HG03139 (cell line): Measurements from ENCODE around the gene FOXJ1.

Experiments
- ATAC-seq: cut with Tn5 transposase; IDR thresholded peaks from one replicate; pipeline ENCODE4 v1.9.1; 2021; ENCODE audit not compliant: unreplicated experiment

Gene FOXJ1

GRCh38 chr17:76142585-76143041, 1.6 kb upstream of the FOXJ1 start:
- ATAC-seq = no peak

GRCh38 chr17:76142039-76142584, 1.1 kb upstream of the FOXJ1 start:
- no peak for ATAC-seq

- ATAC-seq = no peak
These were observed 309 bp downstream of the FOXJ1 start for GRCh38 chr17:76140661-76141211.

GRCh38 chr17:76139801-76140660, 1.0 kb downstream of the FOXJ1 start:
- no peak for ATAC-seq

- ATAC-seq = no peak
These were observed 1.9 kb downstream of the FOXJ1 start for GRCh38 chr17:76138896-76139752.

DNA sequence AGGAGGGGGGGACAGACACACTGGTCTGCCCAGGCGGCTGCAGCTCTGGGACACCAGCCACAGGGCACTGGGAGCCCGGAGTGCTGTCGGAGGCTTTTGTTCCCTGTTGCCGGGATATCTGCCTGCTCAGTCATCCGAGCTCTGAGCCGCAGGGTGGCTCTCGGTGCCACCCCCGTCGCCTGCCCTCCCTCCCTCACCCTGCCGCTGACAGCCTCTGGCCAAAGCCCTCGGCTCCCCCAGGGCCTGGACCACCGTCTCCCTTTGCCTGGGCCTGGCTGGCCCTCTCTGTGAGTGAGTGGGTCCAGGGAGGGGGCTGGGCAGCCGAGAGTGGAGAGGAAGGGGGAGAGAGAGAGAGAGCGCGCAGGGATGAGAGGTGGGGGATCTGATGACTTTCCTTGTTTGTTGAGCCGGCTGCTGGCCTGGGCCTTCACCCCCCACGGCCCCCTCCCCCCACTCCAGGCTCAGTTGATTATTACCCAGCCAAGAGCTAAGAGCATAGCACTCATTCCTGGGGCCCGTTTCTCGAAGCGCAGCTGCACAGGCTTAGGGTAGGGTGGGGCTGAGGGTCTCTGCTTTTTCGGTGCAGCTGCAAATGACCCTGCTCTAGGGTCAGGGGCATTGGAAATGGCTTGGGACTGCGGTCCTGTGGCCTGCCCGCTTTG, 2.7 kb downstream of the FOXJ1 start:
- no peak for ATAC-seq

GRCh38 chr17:76137351-76138233, 3.5 kb downstream of the FOXJ1 start:
- ATAC-seq = no peak

DNA sequence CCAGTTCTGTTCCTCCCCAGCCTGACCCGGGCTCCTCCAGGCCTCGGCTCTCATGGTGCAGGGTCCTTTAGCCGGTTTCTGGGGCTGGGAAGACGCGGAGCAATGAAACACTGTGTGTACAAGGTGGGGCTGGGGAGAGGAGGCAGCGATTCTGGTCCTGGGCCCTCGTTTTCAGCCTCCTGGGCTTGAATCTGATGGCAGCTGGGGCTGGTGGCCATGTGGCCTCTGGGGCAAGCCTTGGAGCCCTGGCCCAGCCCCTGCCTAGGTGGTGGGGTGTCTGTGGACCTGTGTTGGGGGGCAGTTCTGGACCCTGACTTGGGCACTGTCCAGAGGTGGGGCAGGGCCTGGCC, 4.1 kb downstream of the FOXJ1 start:
- no peak for ATAC-seq

DNA sequence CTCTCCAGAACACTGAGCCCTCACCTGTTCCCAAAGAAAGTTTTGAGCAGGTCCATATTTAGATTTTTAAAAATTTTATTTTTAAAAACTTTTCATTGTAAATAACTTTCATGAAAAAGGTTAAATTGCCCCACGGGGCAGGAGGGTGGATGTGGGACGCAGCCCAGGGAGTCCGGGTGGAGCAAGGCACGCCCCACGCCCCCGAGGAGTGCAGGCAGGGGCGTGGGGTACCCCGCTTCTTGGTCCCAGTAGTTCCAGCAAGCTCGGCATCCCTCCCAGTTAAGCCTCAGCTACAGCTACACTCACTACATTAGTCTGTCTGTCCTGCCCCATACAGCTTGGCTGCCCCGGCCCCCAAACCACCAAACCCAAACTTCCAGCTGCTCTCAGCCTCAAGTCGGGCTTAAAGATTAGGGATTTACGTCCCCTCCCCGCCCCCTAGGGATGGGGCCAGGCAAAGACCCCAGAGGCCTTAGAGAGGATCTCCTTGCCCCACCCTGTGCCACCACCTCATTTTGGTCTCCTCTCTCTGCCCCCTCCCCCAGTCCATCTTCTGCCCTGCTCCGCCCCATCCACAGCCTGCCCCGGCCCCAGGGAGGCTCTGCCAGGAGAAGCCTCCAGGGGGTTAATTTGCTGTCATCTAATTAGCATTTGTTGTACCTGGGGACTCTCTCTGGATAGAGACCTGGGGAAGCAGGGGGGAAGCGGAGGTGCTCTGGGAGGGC, 4.6 kb downstream of the FOXJ1 start:
- no peak for ATAC-seq

- ATAC-seq = no peak
These were observed 5.2 kb downstream of the FOXJ1 start for GRCh38 chr17:76135810-76136188.

DNA sequence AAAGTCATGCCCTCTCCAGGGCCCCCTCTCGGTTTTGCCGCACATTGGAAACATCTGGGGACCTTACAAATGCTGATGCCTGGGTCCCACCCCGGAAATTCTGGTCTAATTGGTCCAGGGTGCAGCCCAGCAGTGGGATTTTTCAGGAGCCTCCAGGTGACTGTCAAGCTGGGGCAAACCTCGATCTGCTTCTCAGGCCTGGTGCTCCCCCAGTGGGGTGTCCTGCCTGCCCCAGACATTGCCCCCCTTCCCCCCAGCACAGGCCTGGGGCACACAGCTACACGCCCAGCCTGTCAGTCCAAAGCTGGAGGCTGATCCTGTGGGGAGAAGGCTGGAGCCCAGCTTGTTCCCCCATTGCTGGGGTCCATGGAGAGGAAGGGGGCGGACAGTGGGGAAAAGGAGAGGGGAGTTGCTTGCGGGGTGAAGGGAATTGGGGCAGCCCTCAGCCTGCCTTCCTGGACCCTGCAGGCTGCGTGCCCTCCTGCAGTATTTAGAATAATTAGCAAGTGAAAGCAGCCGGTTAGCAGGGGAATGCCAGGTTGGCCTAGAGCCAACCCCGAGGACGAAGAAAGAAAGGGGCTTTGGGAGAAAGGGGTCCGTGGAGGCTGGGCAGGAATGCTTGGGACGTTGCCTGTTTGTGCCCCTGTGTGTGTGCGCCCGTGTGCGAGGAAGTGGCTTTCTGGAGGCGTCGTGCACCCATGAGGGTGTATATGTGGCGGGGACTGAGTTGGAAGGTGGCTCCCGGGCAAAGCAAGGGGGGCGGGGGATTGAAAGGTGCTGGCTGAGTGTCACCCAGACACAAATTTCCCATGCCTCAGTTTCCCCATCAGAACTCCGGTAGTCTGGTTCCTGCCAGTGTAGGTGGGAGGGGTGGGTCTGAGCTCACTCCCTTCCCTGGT, 5.9 kb downstream of the FOXJ1 start:
- ATAC-seq = no peak

- ATAC-seq = no peak
These were observed 8.3 kb downstream of the FOXJ1 start for GRCh38 chr17:76132574-76133338.

GRCh38 chr17:76131692-76132573, 9.1 kb downstream of the FOXJ1 start:
- ATAC-seq = no peak

DNA sequence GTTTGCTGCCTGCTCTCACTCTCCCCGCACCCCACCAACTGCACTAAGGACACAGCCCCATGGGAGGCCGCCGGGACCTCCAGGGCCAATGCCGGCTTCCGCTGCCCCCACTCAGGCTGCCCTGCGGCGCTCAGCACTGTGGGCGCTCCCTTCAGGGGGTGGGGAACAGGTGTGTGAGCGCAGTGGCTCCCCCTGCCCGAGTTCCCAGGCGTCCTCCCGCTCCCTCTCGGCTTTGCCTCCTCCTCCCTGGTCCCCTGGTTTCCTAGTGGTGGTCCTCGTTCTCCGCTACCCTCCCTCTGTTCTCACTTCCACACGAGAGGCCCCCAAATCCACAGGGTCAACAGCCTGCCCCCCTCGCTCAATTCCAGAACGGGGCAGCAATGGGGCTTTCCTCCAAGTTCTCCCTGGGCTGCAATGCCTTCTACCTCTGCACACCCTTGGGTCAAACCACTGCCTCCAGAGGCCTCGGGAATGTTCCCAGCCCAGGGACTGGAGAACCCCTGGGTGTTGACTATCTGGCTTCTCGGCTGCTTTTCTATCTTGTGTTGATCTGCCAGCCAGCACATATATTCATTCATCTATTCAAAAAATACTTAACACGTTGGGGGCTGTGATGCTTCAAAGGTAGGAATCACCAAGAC, 9.9 kb downstream of the FOXJ1 start:
- no peak for ATAC-seq

DNA sequence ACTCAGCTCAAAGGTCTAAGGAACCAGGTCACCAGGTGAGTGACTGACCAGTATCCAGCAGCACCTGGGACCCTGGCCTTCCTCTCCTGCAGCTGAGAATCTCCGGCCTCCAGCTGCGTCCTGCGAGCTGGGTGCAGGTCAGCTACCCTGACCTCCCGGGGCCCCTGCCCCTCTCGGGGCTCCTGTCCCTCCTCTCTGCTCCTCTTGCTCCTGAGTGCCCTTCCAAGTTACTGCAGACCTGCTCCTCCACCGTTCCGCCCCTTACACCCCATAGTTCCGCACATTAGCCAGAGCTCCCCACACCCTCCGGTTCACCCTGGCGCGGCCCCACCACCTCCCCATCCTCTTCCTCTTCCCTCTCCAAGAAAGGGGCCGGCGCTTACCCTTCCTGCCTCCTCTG, 10.6 kb downstream of the FOXJ1 start:
- no peak for ATAC-seq

GRCh38 chr17:76125922-76126321, 15.1 kb downstream of the FOXJ1 start:
- ATAC-seq = no peak
